ENCODE data around the gene CERS6.
A peak's percentile ranks its signal among the peaks of the same experiment; 100 is the strongest.

- TF ChIP-seq, protein P1, sequence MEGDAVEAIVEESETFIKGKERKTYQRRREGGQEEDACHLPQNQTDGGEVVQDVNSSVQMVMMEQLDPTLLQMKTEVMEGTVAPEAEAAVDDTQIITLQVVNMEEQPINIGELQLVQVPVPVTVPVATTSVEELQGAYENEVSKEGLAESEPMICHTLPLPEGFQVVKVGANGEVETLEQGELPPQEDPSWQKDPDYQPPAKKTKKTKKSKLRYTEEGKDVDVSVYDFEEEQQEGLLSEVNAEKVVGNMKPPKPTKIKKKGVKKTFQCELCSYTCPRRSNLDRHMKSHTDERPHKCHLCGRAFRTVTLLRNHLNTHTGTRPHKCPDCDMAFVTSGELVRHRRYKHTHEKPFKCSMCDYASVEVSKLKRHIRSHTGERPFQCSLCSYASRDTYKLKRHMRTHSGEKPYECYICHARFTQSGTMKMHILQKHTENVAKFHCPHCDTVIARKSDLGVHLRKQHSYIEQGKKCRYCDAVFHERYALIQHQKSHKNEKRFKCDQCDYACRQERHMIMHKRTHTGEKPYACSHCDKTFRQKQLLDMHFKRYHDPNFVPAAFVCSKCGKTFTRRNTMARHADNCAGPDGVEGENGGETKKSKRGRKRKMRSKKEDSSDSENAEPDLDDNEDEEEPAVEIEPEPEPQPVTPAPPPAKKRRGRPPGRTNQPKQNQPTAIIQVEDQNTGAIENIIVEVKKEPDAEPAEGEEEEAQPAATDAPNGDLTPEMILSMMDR (IDR thresholded peaks at IDR 0.05; ENCODE audit: low read depth, low read length, missing input control), result no peak
- TF ChIP-seq EGR1 (IDR thresholded peaks at IDR 0.05; ENCODE audit: low read depth in 2 of 2), result no peak
- TF ChIP-seq REST (IDR thresholded peaks at IDR 0.05), result no peak
- TF ChIP-seq FOXA2 (IDR thresholded peaks at IDR 0.05), result no peak
- no peak for TF ChIP-seq HNF4A (conservative IDR thresholded peaks at IDR 0.05)
- no peak for TF ChIP-seq TAF1 (conservative IDR thresholded peaks at IDR 0.05)
- TF ChIP-seq SP1 (IDR thresholded peaks at IDR 0.05), result no peak
- TF ChIP-seq, protein P2, sequence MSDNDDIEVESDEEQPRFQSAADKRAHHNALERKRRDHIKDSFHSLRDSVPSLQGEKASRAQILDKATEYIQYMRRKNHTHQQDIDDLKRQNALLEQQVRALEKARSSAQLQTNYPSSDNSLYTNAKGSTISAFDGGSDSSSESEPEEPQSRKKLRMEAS (IDR thresholded peaks at IDR 0.05), result no peak
- no peak for TF ChIP-seq ZBTB33 (IDR thresholded peaks at IDR 0.05)
- TF ChIP-seq YY1 (IDR thresholded peaks at IDR 0.05), result no peak
- TF ChIP-seq ATF3 (IDR thresholded peaks at IDR 0.05), result no peak
- TF ChIP-seq RAD21 (IDR thresholded peaks at IDR 0.05), result peak in 1 of 2 donors; percentile 42
- no peak for TF ChIP-seq JUND (IDR thresholded peaks at IDR 0.05)
- TF ChIP-seq RXRA (IDR thresholded peaks at IDR 0.05), result no peak
Observed at GRCh38 chr2:168614172-168615018, 158.3 kb downstream of the CERS6 start.

All from liver (tissue), 3 donors.